Activated CD4-positive, alpha-beta T cell treated with anti-CD3 and anti-CD28 coated beads for 4 hours (primary cell): ENCODE data around the gene CREB3L4.
"Not testable (repeated sequence)": the region's sequence is repeated elsewhere in the genome, so short reads cannot be mapped to it uniquely, and the experiment has no call there.

Experiments used
- DNase-seq, 2 donors: peaks; one replicate each; pipeline ENCODE4 v3.0.0-alpha.2; 2020

Gene CREB3L4

GRCh38 chr1:153960206-153960605 is 7.5 kb upstream of the CREB3L4 start:
- no peak for DNase-seq

- no peak for DNase-seq
These were observed 6.3 kb upstream of the CREB3L4 start for GRCh38 chr1:153961421-153961820.

- DNase-seq, result no peak
These were observed 5.3 kb upstream of the CREB3L4 start for GRCh38 chr1:153962088-153963029.

DNA sequence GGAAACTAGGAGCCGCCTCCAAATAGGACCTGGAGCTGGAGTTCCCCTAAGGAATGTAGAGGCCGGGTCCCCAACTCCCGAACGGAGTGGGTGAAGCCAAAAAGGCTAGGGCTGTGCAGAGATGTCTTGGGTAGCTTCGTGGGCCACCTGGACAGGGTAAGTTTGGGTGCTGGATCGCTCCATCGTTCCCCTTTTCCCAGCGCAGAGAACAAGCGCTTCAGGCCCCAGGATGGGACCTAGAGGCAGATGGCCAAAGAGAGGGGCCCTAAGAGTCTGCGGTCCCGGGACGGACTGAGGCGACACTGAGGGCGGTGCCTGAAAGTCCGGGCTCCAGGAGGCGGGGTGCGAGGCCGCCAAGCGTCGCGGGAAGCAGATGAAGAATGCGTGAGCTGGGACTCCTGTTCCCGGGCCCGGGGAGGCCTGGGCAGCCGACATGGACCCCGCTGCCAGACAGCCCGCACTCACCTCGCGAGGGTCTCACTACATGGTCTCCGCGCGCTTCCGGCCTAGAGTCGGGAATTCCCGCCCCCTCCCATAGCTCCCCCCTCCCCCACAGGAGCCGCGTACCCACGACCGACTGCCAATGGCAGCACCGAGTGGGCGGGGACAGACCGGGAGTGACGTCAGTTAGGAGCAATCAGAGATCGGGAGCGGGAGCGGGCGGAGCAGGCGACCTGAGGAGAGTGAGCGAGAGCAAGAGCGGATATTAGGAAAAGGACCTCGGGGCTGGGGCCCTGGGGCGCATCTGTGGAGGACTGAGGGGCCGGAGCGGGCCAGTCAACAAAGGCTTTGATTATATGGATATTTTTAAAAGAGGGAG is 4.5 kb upstream of the CREB3L4 start, which contains the start of gene SLC39A1:
SLC39A1 (minus strand) TSS at position 508 of the 820 bp plus-strand sequence. CDS start 822 bp downstream, outside the sequence.
- DNase-seq, result peak; percentile 96 to 98

GRCh38 chr1:153963850-153964331 is 3.8 kb upstream of the CREB3L4 start:
- DNase-seq, result no peak

DNA sequence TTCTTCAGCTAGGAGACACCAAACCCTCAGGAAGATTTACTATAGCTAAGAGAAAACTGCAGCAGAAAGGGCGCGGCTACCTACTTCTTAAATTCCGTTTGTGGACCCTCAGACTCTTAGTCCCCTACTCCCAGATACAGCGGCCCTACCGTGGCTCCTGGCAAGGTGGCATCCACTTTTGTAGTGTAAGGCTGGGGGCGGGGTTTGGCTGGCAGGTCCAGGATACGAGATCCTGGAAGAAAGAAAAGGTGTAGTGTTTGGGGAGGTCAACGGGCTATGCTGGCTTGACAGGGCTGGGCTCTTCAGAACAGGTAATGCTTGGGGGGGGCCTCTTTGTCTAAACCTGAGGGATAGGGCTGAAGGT is 280 bp downstream of the CREB3L4 start:
- no peak for DNase-seq

GRCh38 chr1:153968408-153968807 is 706 bp downstream of the CREB3L4 start:
- no peak for DNase-seq

GRCh38 chr1:153968972-153969371 is 1.3 kb downstream of the CREB3L4 start:
- DNase-seq, result no peak

- DNase-seq, result no peak
These were observed 2.6 kb downstream of the CREB3L4 start for GRCh38 chr1:153970346-153970745.

GRCh38 chr1:153973071-153973470 is 5.4 kb downstream of the CREB3L4 start:
- DNase-seq, result no peak

- DNase-seq, result no peak
These were observed 5.8 kb downstream of the CREB3L4 start for GRCh38 chr1:153973525-153973924.

DNA sequence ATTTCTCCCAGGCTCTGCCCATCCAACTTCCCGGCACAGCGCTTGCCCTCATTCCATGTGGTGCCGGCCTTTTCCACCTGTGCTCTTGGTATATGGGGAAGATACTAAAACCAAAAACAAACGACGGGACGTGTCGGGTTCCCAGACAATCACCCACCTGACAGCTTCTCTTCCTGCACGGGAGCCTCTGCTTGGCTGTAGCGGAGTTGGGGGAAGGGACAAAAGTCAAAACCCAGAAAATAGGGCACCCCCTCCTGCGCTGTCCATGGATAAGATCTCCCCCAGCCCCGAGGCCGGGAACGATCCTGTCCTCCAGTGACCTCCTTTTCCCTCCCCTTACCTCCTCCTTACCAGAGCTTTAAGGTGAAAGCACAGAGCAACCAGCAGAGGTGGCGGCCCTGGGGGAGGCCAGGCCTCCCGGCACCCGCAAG is 9.1 kb downstream of the CREB3L4 start:
- no peak for DNase-seq

DNA sequence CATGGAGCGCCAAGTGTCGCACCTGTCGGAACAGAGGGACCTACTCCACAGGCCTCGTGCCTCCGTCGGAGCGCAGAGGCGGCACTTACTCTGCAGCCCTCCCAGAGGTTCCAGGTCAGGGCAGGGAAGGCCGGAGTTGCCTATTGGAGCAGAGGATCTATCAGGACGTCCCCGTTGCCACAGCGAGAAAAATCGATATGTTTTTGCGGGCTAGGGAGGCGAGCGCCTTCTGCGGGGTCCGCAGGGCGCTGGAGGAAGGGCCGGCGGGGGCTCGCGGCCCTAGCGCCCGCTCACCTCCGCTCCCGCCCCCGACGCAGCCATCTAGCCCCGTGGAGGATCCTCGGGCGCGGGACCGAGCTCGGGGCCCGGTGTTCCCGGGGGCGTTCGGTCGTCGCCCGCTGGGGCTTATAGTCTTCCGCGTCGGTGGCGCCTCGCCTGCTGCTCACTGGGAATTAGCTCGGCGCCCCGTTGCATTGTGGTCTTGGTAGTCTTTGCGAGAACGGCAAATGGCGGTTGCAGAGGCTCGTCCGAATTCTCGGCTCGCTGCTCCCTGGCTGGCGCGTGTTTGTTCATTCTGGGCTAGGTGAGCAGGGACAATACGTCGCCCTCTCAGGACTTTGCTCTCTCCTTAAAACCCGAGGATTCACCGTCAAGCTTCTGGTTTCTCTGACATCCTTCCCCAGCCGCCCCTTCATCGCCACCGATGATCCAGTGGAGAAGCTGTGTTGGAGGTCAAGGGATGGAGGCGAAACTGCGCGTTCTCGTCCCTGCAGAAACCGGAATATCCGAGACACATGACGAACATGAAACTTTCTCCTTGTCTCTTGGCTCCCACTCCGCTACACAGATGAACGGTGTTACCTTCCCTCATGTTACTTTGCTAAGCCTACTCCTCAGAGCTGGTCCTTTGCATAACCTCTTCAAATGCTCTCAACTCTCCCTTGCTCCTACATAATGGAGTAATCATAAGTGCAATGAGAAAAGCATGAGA is 9.8 kb downstream of the CREB3L4 start, which contains the start of gene JTB:
JTB (minus strand) TSS at position 425 of the 991 bp plus-strand sequence; CDS start at position 3, 422 bp downstream.
- peak; percentile 86 for DNase-seq

- no peak for DNase-seq
These were observed 10.7 kb downstream of the CREB3L4 start for GRCh38 chr1:153978274-153978909.

DNA sequence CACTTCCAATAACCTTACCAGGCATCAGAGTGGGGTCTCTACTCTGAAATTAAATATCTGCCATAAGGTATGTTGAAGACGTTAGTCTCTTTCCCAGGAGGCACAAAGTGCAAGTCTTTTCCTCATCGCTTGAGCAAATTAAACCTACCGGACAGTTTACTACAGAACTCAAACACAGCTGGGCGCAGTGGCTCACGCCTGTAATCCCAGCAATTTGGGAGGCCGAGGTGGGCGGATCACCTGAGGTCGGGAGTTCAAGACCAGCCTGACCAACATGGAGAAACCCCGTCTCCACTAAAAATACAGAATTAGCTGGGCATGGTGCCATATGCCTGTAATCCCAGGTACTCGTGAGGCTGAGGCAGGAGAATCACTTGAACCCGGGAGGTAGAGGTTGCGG is 11.4 kb downstream of the CREB3L4 start:
- DNase-seq, result not testable (repeated sequence)

GRCh38 chr1:153981735-153982134 is 14.0 kb downstream of the CREB3L4 start:
- DNase-seq, result not testable (repeated sequence)

- no peak for DNase-seq
These were observed 16.6 kb downstream of the CREB3L4 start for GRCh38 chr1:153984123-153984894.

DNA sequence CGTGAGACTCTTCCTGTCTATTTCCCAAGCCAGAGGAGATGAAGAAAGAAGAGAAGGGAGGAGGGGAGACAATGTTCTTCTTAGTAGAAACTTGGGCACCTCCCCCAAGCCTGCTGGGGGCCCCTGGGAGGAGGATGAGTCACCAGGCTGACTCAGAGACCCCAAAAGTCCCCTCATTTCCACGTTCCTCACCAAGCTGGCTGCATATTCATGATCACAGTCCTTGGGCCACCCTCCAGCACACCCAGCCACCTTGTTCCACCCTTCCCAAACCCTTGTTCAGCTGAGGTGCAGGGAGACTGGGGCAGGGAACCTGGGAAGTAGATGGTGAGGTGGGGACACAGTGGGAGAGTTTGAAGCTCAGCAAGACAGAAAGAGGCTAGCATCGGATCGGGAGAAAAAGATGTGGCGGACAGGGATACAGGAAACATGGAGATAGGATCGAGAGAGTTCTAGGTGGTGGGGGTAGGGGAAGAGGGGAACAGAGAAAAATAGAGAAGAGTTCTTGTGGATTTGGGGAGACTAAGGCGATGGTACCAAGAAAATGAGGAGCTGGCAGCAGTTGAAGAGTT is 17.7 kb downstream of the CREB3L4 start:
- peak in 1 of 2 donors; percentile 39 for DNase-seq

DNA sequence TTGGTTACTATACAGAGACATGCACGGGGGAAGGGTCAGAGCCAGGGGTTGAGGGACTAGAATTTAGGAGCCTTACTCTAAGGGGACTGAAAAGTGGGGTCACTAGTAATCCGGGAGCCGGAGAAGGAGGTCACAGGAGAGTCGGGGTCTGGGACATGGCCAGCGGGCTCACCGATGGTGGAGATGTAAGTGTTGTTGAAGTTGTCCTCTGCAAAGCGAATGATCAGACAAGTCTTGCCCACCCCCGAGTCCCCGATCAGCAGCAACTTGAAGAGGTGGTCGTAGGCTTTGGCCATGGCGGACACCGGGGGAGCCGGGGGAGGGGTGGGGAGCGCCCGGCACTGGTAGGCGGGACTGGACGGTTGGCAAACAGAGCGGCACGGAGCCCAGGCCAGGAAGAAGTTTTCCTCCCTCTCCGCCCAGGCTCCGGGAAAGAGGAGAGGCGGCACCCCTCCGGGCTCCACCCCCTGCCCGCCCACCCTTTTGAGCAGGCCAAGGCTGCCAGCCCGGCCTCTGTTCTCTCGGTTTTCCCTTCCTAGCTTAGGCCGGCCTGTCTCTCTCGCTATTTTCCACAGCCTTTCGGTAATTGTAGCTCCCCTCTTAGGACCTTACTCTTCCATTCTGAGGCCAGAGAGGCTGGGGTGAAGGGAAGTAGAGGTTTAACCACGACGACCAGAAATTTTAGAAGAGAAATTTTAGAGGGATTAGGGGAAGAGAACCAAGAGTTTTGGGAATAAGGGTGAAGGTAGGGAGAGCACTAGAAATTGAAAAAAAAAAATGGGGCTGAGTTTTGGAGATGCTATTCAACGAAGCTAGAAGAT is 18.4 kb downstream of the CREB3L4 start, which contains the start of gene RAB13:
RAB13 (minus strand) TSS at position 399 of the 821 bp plus-strand sequence; CDS start at position 296, 103 bp downstream.
- no peak for DNase-seq
